ENCODE measurements around the gene CACNA1D.

Gene CACNA1D

DNA sequence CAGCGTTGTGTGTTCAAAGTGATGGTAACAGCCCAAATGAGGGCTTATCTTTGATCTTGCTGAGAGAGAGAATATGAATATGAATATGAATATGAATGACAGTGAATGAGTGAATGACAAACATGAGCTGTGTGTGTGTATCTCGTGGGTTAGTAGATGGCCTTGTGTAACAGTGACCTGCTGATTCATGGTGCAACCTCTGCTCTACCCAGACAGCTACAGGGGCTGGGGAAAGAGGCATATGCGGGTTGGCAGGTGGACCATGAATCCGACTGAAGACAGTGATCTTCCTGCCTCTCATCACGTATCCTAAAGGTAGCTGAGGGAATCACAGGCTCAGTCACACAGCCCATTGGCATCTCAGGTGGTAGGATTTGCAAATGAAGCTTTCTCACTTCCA, 293.6 kb downstream of the CACNA1D start:
- ChIA-PET CTCF (interaction anchor here (1.0 kb wide), 1 partner anchor 34 kb away, joined by 3 read pairs; no protein-coding TSS in a partner anchor), POLR2A (no interaction called here)
- DNase-seq (ENCODE audit: extremely low spot score) = no peak
- TF ChIP-seq, protein P1, sequence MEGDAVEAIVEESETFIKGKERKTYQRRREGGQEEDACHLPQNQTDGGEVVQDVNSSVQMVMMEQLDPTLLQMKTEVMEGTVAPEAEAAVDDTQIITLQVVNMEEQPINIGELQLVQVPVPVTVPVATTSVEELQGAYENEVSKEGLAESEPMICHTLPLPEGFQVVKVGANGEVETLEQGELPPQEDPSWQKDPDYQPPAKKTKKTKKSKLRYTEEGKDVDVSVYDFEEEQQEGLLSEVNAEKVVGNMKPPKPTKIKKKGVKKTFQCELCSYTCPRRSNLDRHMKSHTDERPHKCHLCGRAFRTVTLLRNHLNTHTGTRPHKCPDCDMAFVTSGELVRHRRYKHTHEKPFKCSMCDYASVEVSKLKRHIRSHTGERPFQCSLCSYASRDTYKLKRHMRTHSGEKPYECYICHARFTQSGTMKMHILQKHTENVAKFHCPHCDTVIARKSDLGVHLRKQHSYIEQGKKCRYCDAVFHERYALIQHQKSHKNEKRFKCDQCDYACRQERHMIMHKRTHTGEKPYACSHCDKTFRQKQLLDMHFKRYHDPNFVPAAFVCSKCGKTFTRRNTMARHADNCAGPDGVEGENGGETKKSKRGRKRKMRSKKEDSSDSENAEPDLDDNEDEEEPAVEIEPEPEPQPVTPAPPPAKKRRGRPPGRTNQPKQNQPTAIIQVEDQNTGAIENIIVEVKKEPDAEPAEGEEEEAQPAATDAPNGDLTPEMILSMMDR (IDR thresholded peaks at IDR 0.05; ENCODE audit: control extremely low read depth, extremely low read depth, low read depth, missing control alignments) = no peak

DNA sequence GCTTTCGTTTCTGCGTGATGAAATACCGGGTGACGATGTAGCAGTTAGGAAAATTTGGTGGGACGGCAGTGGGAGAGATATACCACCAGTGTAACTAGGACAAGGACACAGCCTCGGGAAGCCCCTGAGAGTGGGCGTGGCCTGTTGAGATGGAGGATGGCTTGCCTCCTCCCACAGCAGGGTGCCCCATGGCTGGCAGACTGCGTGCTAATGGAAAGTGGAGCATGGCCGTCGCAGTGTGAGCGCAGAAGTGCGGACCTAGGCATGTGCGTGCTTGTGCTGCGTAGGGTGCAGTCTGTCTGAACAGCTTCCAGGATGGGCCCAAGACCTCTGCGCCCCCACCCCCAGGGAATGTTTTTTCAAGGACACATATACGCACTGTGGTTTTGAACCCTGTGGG, 295.0 kb downstream of the CACNA1D start:
- CTCF ChIA-PET = no interaction called here

DNA sequence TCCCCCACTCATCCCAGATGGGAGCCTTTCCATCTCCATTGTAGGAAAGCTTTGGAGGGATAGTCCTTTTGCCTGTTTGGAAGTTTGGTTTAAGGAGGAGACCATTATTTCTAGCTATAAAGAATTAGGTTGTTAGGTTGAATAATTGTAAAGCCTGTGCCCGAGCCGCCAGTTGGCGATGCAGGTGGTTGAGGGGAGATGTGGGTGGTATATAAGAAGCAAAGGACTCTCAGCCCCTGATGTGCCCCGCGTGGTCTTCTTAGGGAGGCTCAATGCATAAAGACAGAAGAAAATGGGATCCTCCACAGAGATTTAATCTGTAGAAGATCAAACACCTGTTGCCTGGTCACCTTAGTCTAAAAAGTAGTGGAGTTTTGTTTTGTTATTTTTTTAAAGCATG, 296.1 kb downstream of the CACNA1D start:
- TF ChIP-seq, protein P1 (IDR thresholded peaks at IDR 0.05; ENCODE audit: control extremely low read depth, extremely low read depth, low read depth, missing control alignments) = no peak
- DNase-seq (ENCODE audit: extremely low spot score) = no peak
- POLR2A ChIA-PET = no interaction called here
- CTCF ChIA-PET = no interaction called here

More for the DNA sequence above, 295.0 kb downstream of the CACNA1D start:
- DNase-seq (ENCODE audit: extremely low spot score) = no peak
- TF ChIP-seq, protein P1 (IDR thresholded peaks at IDR 0.05; ENCODE audit: control extremely low read depth, extremely low read depth, low read depth, missing control alignments) = no peak
- POLR2A ChIA-PET = no interaction called here

DNA sequence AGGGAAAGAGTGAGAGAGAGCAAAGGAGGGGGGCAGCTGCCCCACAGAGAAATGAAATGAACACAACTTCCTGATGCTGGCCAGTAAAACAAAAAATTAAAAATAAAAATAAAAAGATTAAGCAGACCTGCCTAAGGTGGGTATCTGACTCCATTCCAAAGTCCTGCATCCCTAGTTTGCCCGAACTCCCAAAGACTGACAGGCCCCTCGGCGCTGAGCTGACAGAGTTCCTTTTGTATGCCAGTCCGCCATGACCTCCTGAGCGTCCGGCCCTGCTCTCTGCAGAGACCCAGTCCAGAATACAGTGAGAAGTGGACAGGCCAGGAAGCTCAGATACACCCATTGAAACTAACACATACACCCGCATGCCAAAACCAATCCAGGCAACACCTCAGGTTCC, 296.9 kb downstream of the CACNA1D start:
- ChIA-PET POLR2A (no interaction called here), CTCF (no interaction called here)
- no peak for DNase-seq (ENCODE audit: extremely low spot score)
- TF ChIP-seq, protein P1 (IDR thresholded peaks at IDR 0.05; ENCODE audit: control extremely low read depth, extremely low read depth, low read depth, missing control alignments) = no peak

DNA sequence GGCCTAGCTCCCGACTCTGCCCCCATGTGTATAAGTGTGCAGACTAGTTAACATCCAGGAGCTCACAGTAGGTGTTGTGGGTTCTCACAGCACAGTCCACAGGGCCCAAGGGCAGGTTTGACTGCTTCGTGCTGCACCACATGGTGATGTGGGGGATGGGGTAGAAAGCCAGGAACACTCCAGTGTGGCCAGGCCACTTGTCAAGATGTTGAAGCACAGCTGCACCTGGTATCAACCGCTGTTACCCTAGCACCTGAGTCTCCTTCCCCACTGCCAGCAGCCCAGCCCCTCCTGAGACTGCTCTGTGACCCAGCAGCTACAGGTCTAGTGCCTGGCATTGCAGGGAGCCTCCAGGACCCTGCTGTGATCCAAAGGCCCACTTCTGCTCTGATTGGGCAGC, 298.5 kb downstream of the CACNA1D start:
- DNase-seq (ENCODE audit: extremely low spot score) = no peak
- POLR2A ChIA-PET = no interaction called here
- CTCF ChIA-PET = no interaction called here
- TF ChIP-seq, protein P1 (IDR thresholded peaks at IDR 0.05; ENCODE audit: control extremely low read depth, extremely low read depth, low read depth, missing control alignments) = no peak

DNA sequence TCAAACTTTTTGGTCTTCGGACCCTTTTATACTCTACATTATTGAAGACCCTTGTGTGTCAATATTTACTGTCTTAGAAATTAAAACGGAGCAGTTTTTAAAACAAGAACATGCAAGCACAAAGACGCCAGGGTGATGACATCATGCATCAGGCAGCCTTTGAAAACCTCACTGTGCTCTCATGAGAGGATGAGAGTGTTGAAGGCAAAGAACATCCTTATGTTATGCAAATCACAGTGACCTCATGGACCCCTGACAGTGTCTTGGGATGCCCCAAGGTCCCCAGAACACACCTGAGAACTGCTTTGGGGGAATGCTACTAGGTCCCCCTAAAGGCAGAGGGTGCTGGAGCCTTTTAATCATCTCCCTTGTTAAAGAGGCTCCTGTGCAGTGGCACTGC, 300.2 kb downstream of the CACNA1D start:
- ChIA-PET POLR2A (no interaction called here), CTCF (interaction anchor here (1.0 to 1.7 kb wide), 2 partner anchors 9 to 19 kb away, joined by 3 to 4 read pairs; no protein-coding TSS in a partner anchor)
- DNase-seq (ENCODE audit: extremely low spot score) = no peak
- TF ChIP-seq, protein P1 (IDR thresholded peaks at IDR 0.05; ENCODE audit: control extremely low read depth, extremely low read depth, low read depth, missing control alignments) = no peak

DNA sequence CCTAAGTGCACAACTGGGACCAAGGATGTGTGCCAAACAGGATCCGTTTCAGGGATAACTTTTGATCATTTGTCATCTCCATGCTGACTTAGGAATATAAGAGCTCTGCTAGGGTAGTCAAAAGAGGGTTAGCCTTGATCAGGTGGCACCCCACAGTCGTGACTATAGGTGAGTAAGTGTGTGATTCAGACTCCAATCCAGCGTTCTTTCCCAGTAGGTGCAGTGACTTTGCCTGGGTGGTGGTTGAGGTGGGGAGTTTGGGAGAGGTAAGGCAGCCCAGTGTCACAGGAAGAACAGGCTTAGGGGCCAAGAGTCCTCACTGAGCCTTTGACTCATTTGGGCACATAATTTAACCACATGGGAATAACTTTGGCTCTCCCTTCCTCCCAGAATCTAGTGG, 300.8 kb downstream of the CACNA1D start:
- ChIA-PET POLR2A (no interaction called here), CTCF (interaction anchor here (1.0 to 1.7 kb wide), 2 partner anchors 9 to 19 kb away, joined by 3 to 4 read pairs; no protein-coding TSS in a partner anchor)
- DNase-seq (ENCODE audit: extremely low spot score) = no peak
- TF ChIP-seq, protein P1 (IDR thresholded peaks at IDR 0.05; ENCODE audit: control extremely low read depth, extremely low read depth, low read depth, missing control alignments) = no peak

All from GM10248 (cell line).